B cell (primary cell): ENCODE data around the gene THRB. TPM values are rescaled to one million over a fixed set of nuclear protein-coding genes. Genes with fewer than 3 reads are reported as not detected.

ENCODE experiments used
- ATAC-seq: fragments of 200-7000 bp; cut with Tn5 transposase; one replicate; pipeline ENCODE4 v1.10.0; 2021; ENCODE audit warnings: low read depth, mild to moderate bottlenecking, moderate number of reproducible peaks, moderate library complexity
- CTCF ChIA-PET: fragments of 350-600 bp; sonication (Branson Sonifier 250); formaldehyde crosslinking; loops from one replicate; lab custom pipeline; 2021; ENCODE audit warnings: antibody characterized with exemption, inconsistent platforms; lab: Charles Lee
- POLR2A ChIA-PET: fragments of 350-600 bp; sonication (Branson Sonifier 250); formaldehyde crosslinking; loops from one replicate; lab custom pipeline; 2021; ENCODE audit warnings: antibody characterized with exemption; lab: Charles Lee
- DNase-seq: peaks from one replicate; pipeline ENCODE4 v3.0.0; 2013
- H2AFZ ChIP-seq: 2 replicates; pipeline ENCODE4 v1.6.1; 2012; ENCODE audit warnings: mild to moderate bottlenecking, low read depth, low read length; ENCODE audit not compliant: insufficient read depth, poor library complexity, severe bottlenecking
- H3K27ac ChIP-seq, 2 donors: 1 replicate in 1 of 2; 2 replicates in 1 of 2; pipeline ENCODE4 v1.5.1; 2012 to 2013; ENCODE audit warnings: low read length in 2 of 2, mild to moderate bottlenecking in 2 of 2, moderate library complexity in 1 of 2
- H3K27me3 ChIP-seq, 4 experiments: fragments of 200-600 bp in 1 of 4; sonication (generic) in 1 of 4; replicated peaks in 1 of 4; 1 replicate in 2 of 4; 2 replicates in 2 of 4; pipeline versions ENCODE4 v1.6.1 to v1.7.0; 2013 to 2016; ENCODE audit warnings: low read length in 3 of 4, mild to moderate bottlenecking in 2 of 4, mixed read lengths in 1 of 4, moderate library complexity in 1 of 4; ENCODE audit not compliant: insufficient read depth in 4 of 4, control insufficient read depth in 3 of 4; ENCODE audit errors: control extremely low read depth in 1 of 4
- H3K36me3 ChIP-seq, 2 experiments: replicated peaks in 1 of 2; 1 replicate in 1 of 2; 2 replicates in 1 of 2; pipeline versions ENCODE4 v1.6.1 to v1.7.1; 2013; ENCODE audit warnings: low read length in 1 of 2; ENCODE audit not compliant: insufficient read depth in 2 of 2, control insufficient read depth in 1 of 2; ENCODE audit errors: control extremely low read depth in 1 of 2, extremely low read depth in 1 of 2
- H3K4me1 ChIP-seq, 2 donors: fragments of 200-600 bp in 1 of 2; sonication (generic) in 1 of 2; 1 replicate in 1 of 2; 2 replicates in 1 of 2; pipeline versions ENCODE4 v1.5.1 to v1.6.1; 2013 to 2017; ENCODE audit warnings: low read length in 2 of 2; ENCODE audit not compliant: control insufficient read depth in 2 of 2, insufficient read depth in 2 of 2
- H3K4me2 ChIP-seq: replicated peaks from 2 replicates; pipeline ENCODE3; 2012; ENCODE audit warnings: mild to moderate bottlenecking, low read depth, low read length; ENCODE audit not compliant: poor library complexity, severe bottlenecking
- H3K4me3 ChIP-seq, 5 experiments: fragments of 200-600 bp in 1 of 5; sonication (generic) in 1 of 5; 1 replicate in 3 of 5; 2 replicates in 2 of 5; pipeline versions ENCODE4 v1.5.1 to v1.7.0; 2011 to 2016; ENCODE audit warnings: low read length in 4 of 5, mild to moderate bottlenecking in 4 of 5, low read depth in 2 of 5, control low read depth in 1 of 5, moderate library complexity in 1 of 5; ENCODE audit not compliant: insufficient read depth in 1 of 5; ENCODE audit errors: control extremely low read depth in 1 of 5, extremely low read depth in 1 of 5
- H3K79me2 ChIP-seq: fragments of 200-600 bp; sonication (generic); one replicate; pipeline ENCODE4 v1.6.0; 2016; ENCODE audit warnings: low read length; ENCODE audit not compliant: control insufficient read depth, insufficient read depth
- H3K9ac ChIP-seq: fragments of 200-600 bp; sonication (generic); 2 replicates; pipeline ENCODE4 v1.6.1; 2017; ENCODE audit warnings: mild to moderate bottlenecking, low read length, moderate library complexity
- H3K9me3 ChIP-seq, 3 donors: one replicate each; pipeline versions ENCODE4 v1.6.1 to v1.7.1; 2013; ENCODE audit warnings: low read length in 2 of 3; ENCODE audit not compliant: control insufficient read depth in 2 of 3, insufficient read depth in 1 of 3; ENCODE audit errors: control extremely low read depth in 1 of 3
- H4K20me1 ChIP-seq: 2 replicates; pipeline ENCODE4 v1.6.0; 2012; ENCODE audit warnings: mild to moderate bottlenecking, low read length; ENCODE audit not compliant: insufficient read depth, control insufficient read depth, poor library complexity, severe bottlenecking
- H3K27ac Mint-ChIP-seq: one replicate; pipeline ENCODE4 v1.8.0; 2021; ENCODE audit warnings: mixed read lengths
- H3K27me3 Mint-ChIP-seq: one replicate; pipeline ENCODE4 v1.8.0; 2021; ENCODE audit warnings: mixed read lengths
- H3K4me1 Mint-ChIP-seq: one replicate; pipeline ENCODE4 v1.8.0; 2021; ENCODE audit warnings: mixed read lengths
- H3K4me3 Mint-ChIP-seq: one replicate; pipeline ENCODE4 v1.8.0; 2021; ENCODE audit warnings: mixed read lengths
- H3K9me3 Mint-ChIP-seq: one replicate; pipeline ENCODE4 v1.8.0; 2022; ENCODE audit warnings: mixed read lengths; ENCODE audit not compliant: insufficient read depth
- CTCF ChIP-seq: fragments of 200-600 bp; IDR thresholded peaks from one replicate; pipeline ENCODE4 v1.8.0; 2022; ENCODE audit warnings: antibody characterized with exemption, mild to moderate bottlenecking
- EZH2 ChIP-seq: IDR thresholded peaks from 2 replicates; pipeline ENCODE4 v1.6.1; 2012; ENCODE audit warnings: borderline replicate concordance, low read depth, mild to moderate bottlenecking, moderate library complexity, low read length; ENCODE audit not compliant: insufficient read depth, poor library complexity, severe bottlenecking
- WGBS: methylation state at CpG from one replicate; pipeline ENCODE4 v1.1.5; 2013; ENCODE audit warnings: missing lambda C conversion rate; ENCODE audit not compliant: insufficient coverage; 5-methylcytosine and 5-hydroxymethylcytosine counted together
- intact Hi-C: fragments of 100-400 bp; cut with micrococcal nuclease; formaldehyde crosslinking; loops from one replicate; pipeline ENCODE4 v1.10.0; 2022
- polyA plus RNA-seq: library from polyadenylated mRNA; depleted of rRNA; stranded (reverse); fragments of >200 nt; gene quantifications from 2 replicates; pipeline ENCODE4 v1.2.3, GENCODE V29; 2012
- total RNA-seq, 2 donors: library from RNA; stranded (reverse); fragments of 120-200 nt in 1 of 2; gene quantifications; 1 replicate in 1 of 2; 2 replicates in 1 of 2; pipeline versions ENCODE4 v1.2.3 to v1.2.4, GENCODE V29; 2013 to 2022

The THRB gene
- total and polyA plus RNA-seq, 2 donors (not counting 1 experiment from before 2014, with no cell fraction given), result 0.86 to 1.8 TPM

DNA sequence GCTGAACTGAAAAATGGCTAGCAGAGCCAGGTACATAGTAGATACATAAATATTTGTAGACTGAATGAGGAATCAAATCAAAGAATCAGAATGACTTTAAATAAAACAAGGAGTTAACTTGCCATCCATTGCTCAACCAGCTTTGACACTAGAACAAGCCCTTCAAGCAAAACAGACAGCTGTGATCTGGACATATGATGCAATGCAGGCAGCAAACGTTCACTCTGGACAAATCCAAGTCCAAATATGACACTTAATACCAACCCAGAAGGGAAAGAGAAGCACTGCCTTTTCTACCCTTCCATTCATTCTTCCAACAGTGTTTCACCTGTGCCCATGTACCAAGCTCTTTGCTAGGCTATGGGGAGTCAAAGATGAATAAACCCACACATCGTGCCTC is 4.5 kb downstream of the THRB start:
- H3K4me3 Mint-ChIP-seq, result no peak overlapping the region
- Histone ChIP-seq H3K27ac (no peak overlapping the region), H3K4me1 (peaks cover 9 to 11% of the 10 kb centered on the region in 2 donors), H4K20me1 (no peaks in the 10 kb centered on the region), H3K9ac (no peak overlapping the region), H3K79me2 (no peaks in the 10 kb centered on the region), H3K36me3 (no peaks in the 10 kb centered on the region), H3K4me2 (no peak overlapping the region), H3K27me3 (peaks cover 0 to 13% (median 4%) of the 10 kb centered on the region in 4 experiments), H3K9me3 (peaks cover 0 to 6% (median 0%) of the 10 kb centered on the region in 3 donors), H2AFZ (no peak overlapping the region), H3K4me3 (no peak overlapping the region)
- no peaks in the 10 kb centered on the region for H3K9me3 Mint-ChIP-seq
- TF ChIP-seq EZH2, result no peak
- ChIA-PET CTCF (no interaction called here), POLR2A (no interaction called here)
- intact Hi-C loops, result no loop called here
- no peak overlapping the region for H3K27ac Mint-ChIP-seq
- ATAC-seq (no peak), DNase-seq (no peak)
- H3K4me1 Mint-ChIP-seq, result peaks cover 9% of the 10 kb centered on the region
- no CpG with 5 or more reads among the region's 2 CpGs for WGBS
- H3K27me3 Mint-ChIP-seq, result peaks cover 28% of the 10 kb centered on the region

DNA sequence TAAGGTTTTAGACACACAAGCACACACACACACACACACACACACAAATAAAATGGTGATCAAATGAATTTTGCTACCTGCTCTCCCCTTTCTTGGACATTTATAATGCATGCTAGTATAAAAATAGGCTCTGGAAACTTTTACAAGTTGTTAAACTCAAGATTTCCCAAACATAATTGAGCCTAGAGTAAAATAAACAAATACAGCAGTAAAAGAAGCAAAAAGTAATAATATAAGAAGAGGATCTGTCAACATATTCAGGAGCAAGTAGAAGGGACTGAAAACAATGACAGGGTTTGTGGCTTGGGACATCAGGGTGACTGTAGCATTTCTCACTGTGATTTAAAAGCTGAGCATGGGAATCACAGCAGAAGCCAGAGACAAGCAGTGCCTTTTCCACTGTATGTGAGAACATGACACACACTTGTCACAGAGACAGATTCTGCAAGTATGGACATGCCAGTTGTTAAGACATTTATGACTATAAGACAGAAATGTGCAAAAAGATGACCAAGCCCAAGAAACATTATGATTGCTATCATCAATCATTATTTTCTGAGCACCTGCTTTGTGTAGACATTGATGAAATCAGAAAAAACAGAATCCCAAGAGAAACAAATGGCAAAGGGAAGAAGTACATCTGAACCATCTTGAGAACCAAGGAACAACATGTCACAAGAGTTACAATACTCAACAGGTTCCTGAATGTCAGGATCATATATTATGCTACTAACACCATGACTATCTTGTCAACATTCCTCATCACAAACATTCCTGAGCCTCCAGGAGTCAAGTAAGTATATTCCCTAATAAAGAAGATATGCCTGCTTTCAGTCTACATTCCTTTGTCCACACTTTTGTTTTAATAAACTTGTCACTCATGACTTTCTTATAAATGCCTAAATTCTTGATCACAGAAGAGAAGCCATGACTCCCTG is 7.1 kb downstream of the THRB start:
- POLR2A ChIA-PET, result no interaction called here
- no peak overlapping the region for H3K27ac Mint-ChIP-seq
- Histone ChIP-seq H2AFZ (no peak overlapping the region), H3K79me2 (no peaks in the 10 kb centered on the region), H3K27me3 (peaks cover 0 to 7% (median 2%) of the 10 kb centered on the region in 4 experiments), H3K36me3 (no peaks in the 10 kb centered on the region), H3K4me1 (peaks cover 0 to 3% of the 10 kb centered on the region in 2 donors), H3K4me2 (no peak overlapping the region), H4K20me1 (no peaks in the 10 kb centered on the region), H3K9me3 (no peaks in the 10 kb centered on the region), H3K27ac (no peak overlapping the region), H3K9ac (no peak overlapping the region), H3K4me3 (no peak overlapping the region)
- TF ChIP-seq EZH2, result no peak
- no peak for TF ChIP-seq CTCF
- intact Hi-C loops, result no loop called here
- H3K27me3 Mint-ChIP-seq, result peaks cover 22% of the 10 kb centered on the region
- CTCF ChIA-PET, result no interaction called here
- ATAC-seq (no peak), DNase-seq (no peak)
- H3K4me1 Mint-ChIP-seq, result peaks cover 5% of the 10 kb centered on the region
- H3K4me3 Mint-ChIP-seq, result no peak overlapping the region
- H3K9me3 Mint-ChIP-seq, result no peaks in the 10 kb centered on the region
